Prostate gland (tissue), 2 donors: Measurements from ENCODE around the gene WDR38. TPM values are rescaled to one million over a fixed set of nuclear protein-coding genes. Genes with fewer than 3 reads are reported as not detected.

ENCODE experiments used
- DNase-seq: peaks from one replicate; pipeline ENCODE4 v3.0.0-alpha.2; 2019; ENCODE audit warnings: low spot score
- H3K27ac ChIP-seq, 2 donors: fragments of 200-600 bp; sonication (generic); 2 replicates each; pipeline ENCODE4 v1.5.1; 2017 to 2019
- H3K27me3 ChIP-seq: fragments of 200-600 bp; sonication (generic); replicated peaks from 2 replicates; pipeline ENCODE4 v1.5.1; 2019; ENCODE audit not compliant: insufficient read depth
- H3K36me3 ChIP-seq, 2 donors: fragments of 200-600 bp; sonication (generic); 1 replicate in 1 of 2; 2 replicates in 1 of 2; pipeline versions ENCODE4 v1.5.1 to v1.8.1; 2017 to 2019
- H3K4me1 ChIP-seq: fragments of 200-600 bp; sonication (generic); replicated peaks from 2 replicates; pipeline ENCODE4 v1.5.1; 2019
- H3K4me3 ChIP-seq, 2 donors: fragments of 200-600 bp; sonication (generic); 2 replicates each; pipeline ENCODE4 v1.5.1; 2017 to 2019
- H3K9me3 ChIP-seq: fragments of 200-600 bp; sonication (generic); 2 replicates; pipeline ENCODE4 v1.5.1; 2017
- CTCF ChIP-seq, 4 experiments: fragments of 200-600 bp in 2 of 4; fragments of 450-650 bp in 2 of 4; sonication (generic) in 2 of 4; IDR thresholded peaks; 1 replicate in 3 of 4; 2 replicates in 1 of 4; pipeline ENCODE4 v1.5.1; 2016 to 2019; ENCODE audit warnings: antibody characterized with exemption in 4 of 4, mild to moderate bottlenecking in 2 of 4, moderate library complexity in 2 of 4
- POLR2A ChIP-seq: fragments of 450-650 bp; IDR thresholded peaks from one replicate; pipeline ENCODE4 v1.6.1; 2016; ENCODE audit warnings: antibody characterized with exemption, mild to moderate bottlenecking
- POLR2AphosphoS5 ChIP-seq: sonication (generic); formaldehyde crosslinking; IDR thresholded peaks from one replicate; pipeline ENCODE4 v1.6.1; 2017; ENCODE audit warnings: antibody characterized with exemption
- WGBS: methylation state at CpG from one replicate; pipeline ENCODE4 v1.1.5; 2018; 5-methylcytosine and 5-hydroxymethylcytosine counted together
- intact Hi-C: fragments of 100-400 bp; cut with DNase I; formaldehyde crosslinking; loops from one replicate; pipeline ENCODE4 v1.14.2; 2022
- total RNA-seq, 2 donors: library from RNA; depleted of rRNA; stranded (reverse); fragments of >200 nt; gene quantifications; one replicate each; pipeline ENCODE4 v1.1.0, GENCODE V29; 2016

Gene WDR38
- total RNA-seq, 2 donors from 2014 or later, result not detected

GRCh38 chr9:124875501-124875900, 22.2 kb downstream of the WDR38 start:
- Histone ChIP-seq H3K9me3 (no peaks in the 10 kb centered on the region), H3K27me3 (no peaks in the 10 kb centered on the region), H3K4me3 (no peak overlapping the region), H3K4me1 (peaks cover 9% of the 10 kb centered on the region), H3K27ac (no peak overlapping the region), H3K36me3 (no peaks in the 10 kb centered on the region)
- no peak for DNase-seq
- intact Hi-C loops, result no loop called here
- TF ChIP-seq CTCF (IDR thresholded peaks at IDR 0.05) (no peak), POLR2AphosphoS5 (no peak), POLR2A (no peak)
- 90% methylated on average over 6 of the region's 6 CpGs for WGBS

- WGBS, result 80% methylated on average over 14 of the region's 14 CpGs
- Histone ChIP-seq H3K4me1 (peaks cover 4% of the 10 kb centered on the region), H3K36me3 (peaks cover 0 to 7% of the 10 kb centered on the region in 2 donors), H3K27ac (no peak overlapping the region), H3K9me3 (no peaks in the 10 kb centered on the region), H3K27me3 (no peaks in the 10 kb centered on the region), H3K4me3 (no peak overlapping the region)
- TF ChIP-seq CTCF (IDR thresholded peaks at IDR 0.05) (no peak), POLR2AphosphoS5 (no peak), POLR2A (no peak)
- intact Hi-C loops, result no loop called here
- DNase-seq, result no peak
These were observed 23.9 kb downstream of the WDR38 start for GRCh38 chr9:124877021-124877782.

GRCh38 chr9:124878021-124878420, 24.8 kb downstream of the WDR38 start:
- no peak overlapping the region for H3K4me3 ChIP-seq
- 59% methylated on average over 1 of the region's 1 CpG for WGBS
- TF ChIP-seq POLR2A, result no peak
- no peak for TF ChIP-seq CTCF (IDR thresholded peaks at IDR 0.05)
- no peak for TF ChIP-seq POLR2AphosphoS5
- intact Hi-C loops, result no loop called here
- no peak overlapping the region for H3K27ac ChIP-seq
- H3K9me3 ChIP-seq, result no peaks in the 10 kb centered on the region
- DNase-seq, result no peak
- no peaks in the 10 kb centered on the region for H3K4me1 ChIP-seq
- no peaks in the 10 kb centered on the region for H3K27me3 ChIP-seq
- H3K36me3 ChIP-seq, result peaks cover 0 to 7% of the 10 kb centered on the region in 2 donors

GRCh38 chr9:124878518-124878917, 25.3 kb downstream of the WDR38 start:
- no peak for DNase-seq
- peaks cover 0 to 7% of the 10 kb centered on the region in 2 donors for H3K36me3 ChIP-seq
- 81% methylated on average over 6 of the region's 6 CpGs for WGBS
- H3K9me3 ChIP-seq, result no peaks in the 10 kb centered on the region
- TF ChIP-seq POLR2AphosphoS5, result no peak
- no peak for TF ChIP-seq POLR2A
- TF ChIP-seq CTCF (IDR thresholded peaks at IDR 0.05), result no peak
- H3K4me1 ChIP-seq, result no peaks in the 10 kb centered on the region
- H3K4me3 ChIP-seq, result no peak overlapping the region
- no peaks in the 10 kb centered on the region for H3K27me3 ChIP-seq
- intact Hi-C loops, result no loop called here
- no peak overlapping the region for H3K27ac ChIP-seq

GRCh38 chr9:124879226-124879625, 26.0 kb downstream of the WDR38 start:
- WGBS, result 37% methylated on average over 10 of the region's 10 CpGs
- DNase-seq, result no peak
- Histone ChIP-seq H3K36me3 (peaks cover 0 to 7% of the 10 kb centered on the region in 2 donors), H3K27ac (no peak overlapping the region), H3K27me3 (no peaks in the 10 kb centered on the region), H3K9me3 (no peaks in the 10 kb centered on the region), H3K4me1 (no peaks in the 10 kb centered on the region), H3K4me3 (no peak overlapping the region)
- intact Hi-C loops, result no loop called here
- peak; percentile 60 for TF ChIP-seq POLR2AphosphoS5
- no peak for TF ChIP-seq POLR2A
- TF ChIP-seq CTCF (IDR thresholded peaks at IDR 0.05), result no peak
